Skin epidermis (tissue), 12 donors: ENCODE data around the gene CCDC6.

Source experiments
- H3K27ac ChIP-seq, 21 experiments: fragments of 200-600 bp; sonication (generic) in 11 of 21; one replicate each; pipeline ENCODE4 v1.5.0; 2020; ENCODE audit warnings: mild to moderate bottlenecking in 3 of 21, inconsistent platforms in 2 of 21, moderate library complexity in 2 of 21
- H3K4me3 ChIP-seq, 7 experiments: fragments of 200-600 bp; sonication (generic) in 2 of 7; one replicate each; pipeline ENCODE4 v1.5.0; 2020; ENCODE audit warnings: inconsistent platforms in 2 of 7, mild to moderate bottlenecking in 2 of 7, moderate library complexity in 1 of 7

Gene CCDC6

GRCh38 chr10:59865101-59865500, 41.3 kb downstream of the CCDC6 start:
- Histone ChIP-seq H3K27ac (peak overlapping the region in 6 of 21 experiments; percentile 2 to 57 (median 7)), H3K4me3 (no peak overlapping the region)

GRCh38 chr10:59864141-59864962, 42.0 kb downstream of the CCDC6 start:
- peak overlapping the region in 7 of 21 experiments; percentile 2 to 57 (median 9) for H3K27ac ChIP-seq
- H3K4me3 ChIP-seq, result no peak overlapping the region

DNA sequence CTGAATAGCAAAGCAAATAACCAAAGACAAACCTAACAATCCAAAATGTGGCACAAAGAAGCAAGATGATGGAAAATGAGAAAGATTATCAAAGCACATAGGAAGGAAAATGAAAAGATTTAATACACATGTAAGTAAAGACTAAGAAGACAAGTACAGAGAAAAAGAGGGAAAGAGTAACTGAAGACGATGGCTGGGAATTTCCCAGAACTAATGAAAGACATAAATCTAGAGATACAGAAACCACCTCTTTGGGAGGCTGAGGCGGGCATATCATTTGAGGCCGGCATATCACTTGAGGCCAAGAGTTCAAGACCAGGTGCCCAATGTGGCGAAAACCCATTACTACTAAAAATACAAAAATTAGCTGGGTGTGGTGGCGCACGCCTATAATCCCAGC, 46.8 kb downstream of the CCDC6 start:
- H3K4me3 ChIP-seq, result no peak overlapping the region

GRCh38 chr10:59857921-59858320, 48.4 kb downstream of the CCDC6 start:
- Histone ChIP-seq H3K27ac (no peak overlapping the region), H3K4me3 (no peak overlapping the region)

More for the DNA sequence above, 46.8 kb downstream of the CCDC6 start:
- no peak overlapping the region for H3K27ac ChIP-seq

DNA sequence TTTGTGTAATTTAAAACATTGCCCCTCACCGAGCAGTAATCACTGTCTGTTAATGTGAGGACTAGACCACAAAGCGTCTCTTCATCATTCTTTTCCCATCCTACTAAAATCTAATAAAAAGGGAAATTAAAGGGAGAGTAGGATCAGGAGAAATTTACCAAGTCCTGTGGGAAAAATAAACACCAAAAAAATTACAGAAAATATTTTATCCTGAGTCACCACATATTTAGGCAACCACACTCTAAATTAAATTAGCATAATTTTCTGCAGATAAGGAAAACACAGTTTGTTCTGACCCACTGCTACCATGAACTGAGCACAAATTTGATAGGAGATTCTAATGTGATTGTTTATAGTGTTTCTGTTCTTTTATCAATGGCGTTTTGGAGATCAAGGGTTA, 49.3 kb downstream of the CCDC6 start:
- no peak overlapping the region for H3K27ac ChIP-seq

GRCh38 chr10:59856104-59856503, 50.3 kb downstream of the CCDC6 start:
- Histone ChIP-seq H3K4me3 (no peak overlapping the region), H3K27ac (no peak overlapping the region)

More for the DNA sequence above, 49.3 kb downstream of the CCDC6 start:
- no peak overlapping the region for H3K4me3 ChIP-seq

DNA sequence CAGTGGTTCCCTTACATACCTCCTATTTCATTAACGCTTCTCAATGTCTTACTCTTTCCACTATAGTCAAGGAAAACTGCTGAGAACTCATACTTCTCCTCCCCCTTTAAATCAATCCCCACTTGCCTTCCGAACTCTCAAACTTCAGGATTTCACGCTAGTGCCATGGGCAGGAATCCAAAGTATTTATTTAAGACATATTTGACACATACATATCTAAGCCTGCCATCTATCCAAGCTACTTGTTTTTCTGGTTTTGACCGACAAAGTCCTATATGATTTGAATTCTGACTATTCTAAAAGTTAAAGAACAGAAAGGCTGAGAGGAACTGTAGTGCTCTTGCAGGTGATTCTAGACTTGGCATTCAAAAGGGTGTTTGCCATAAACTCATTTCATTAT, 51.8 kb downstream of the CCDC6 start:
- H3K27ac ChIP-seq, result no peak overlapping the region
- no peak overlapping the region for H3K4me3 ChIP-seq

GRCh38 chr10:59852670-59853069, 53.7 kb downstream of the CCDC6 start:
- no peak overlapping the region for H3K4me3 ChIP-seq
- H3K27ac ChIP-seq, result no peak overlapping the region

DNA sequence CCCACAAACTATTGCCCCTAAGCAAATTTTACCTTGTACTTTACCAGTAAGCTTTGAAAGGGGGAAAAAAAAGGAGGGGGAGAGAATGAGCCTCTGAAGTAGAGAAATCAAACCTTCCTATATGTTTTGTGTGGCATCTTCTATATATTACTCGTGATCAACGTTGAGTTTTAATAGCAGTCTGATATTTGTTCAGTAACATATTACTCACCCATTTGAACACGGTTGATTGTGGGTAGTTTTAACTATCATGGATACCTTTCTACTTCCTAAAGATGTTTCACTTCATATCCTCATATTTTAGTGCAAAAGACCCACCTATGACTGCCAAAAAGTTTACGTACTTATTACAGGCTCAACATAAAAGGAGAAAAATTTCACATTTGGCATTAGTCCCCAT, 54.5 kb downstream of the CCDC6 start:
- Histone ChIP-seq H3K4me3 (no peak overlapping the region), H3K27ac (no peak overlapping the region)

GRCh38 chr10:59847888-59848287, 58.5 kb downstream of the CCDC6 start:
- H3K4me3 ChIP-seq, result no peak overlapping the region
- H3K27ac ChIP-seq, result no peak overlapping the region

DNA sequence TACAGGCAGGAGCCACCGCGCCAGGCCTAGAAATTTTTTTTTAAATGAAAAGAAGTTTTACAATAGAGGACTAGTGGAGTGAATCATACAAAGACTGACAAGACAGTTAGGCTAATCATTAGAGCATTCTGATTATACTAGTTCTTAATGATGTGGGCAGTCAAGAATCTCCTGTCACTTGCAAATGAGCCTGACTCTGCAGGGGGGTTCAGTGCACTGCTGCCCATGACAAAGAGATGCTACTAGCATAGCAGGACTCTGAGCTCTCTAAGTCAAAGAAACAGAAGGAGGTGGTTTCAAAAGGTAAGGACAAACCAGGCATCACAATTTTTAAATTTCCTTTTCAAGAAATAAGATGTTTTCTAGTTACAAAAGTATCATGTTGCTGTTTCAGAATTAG, 59.0 kb downstream of the CCDC6 start:
- no peak overlapping the region for H3K4me3 ChIP-seq
- H3K27ac ChIP-seq, result no peak overlapping the region

- no peak overlapping the region for H3K4me3 ChIP-seq
- H3K27ac ChIP-seq, result no peak overlapping the region
Observed at GRCh38 chr10:59844436-59844835, 61.9 kb downstream of the CCDC6 start.

GRCh38 chr10:59843748-59844147, 62.6 kb downstream of the CCDC6 start:
- Histone ChIP-seq H3K27ac (no peak overlapping the region), H3K4me3 (no peak overlapping the region)

DNA sequence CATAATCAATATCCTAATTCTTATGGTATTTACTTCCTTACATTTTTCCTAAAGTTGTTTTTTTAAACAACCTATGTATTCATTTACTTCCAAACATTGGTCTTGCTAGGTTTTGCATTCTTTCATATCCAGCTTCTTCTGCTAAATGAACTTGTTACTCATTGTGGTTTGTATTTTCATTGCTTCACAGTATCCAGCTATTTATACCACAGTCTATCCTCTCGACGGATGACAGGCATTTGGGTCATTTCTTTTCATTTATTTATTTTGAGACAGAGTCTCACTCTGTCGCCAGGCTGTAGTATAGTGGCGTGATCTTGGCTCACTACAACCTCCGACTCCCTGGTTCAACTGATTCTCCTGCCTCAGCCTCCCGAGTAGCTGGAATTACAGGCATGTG, 66.8 kb downstream of the CCDC6 start:
- Histone ChIP-seq H3K27ac (no peak overlapping the region), H3K4me3 (no peak overlapping the region)

DNA sequence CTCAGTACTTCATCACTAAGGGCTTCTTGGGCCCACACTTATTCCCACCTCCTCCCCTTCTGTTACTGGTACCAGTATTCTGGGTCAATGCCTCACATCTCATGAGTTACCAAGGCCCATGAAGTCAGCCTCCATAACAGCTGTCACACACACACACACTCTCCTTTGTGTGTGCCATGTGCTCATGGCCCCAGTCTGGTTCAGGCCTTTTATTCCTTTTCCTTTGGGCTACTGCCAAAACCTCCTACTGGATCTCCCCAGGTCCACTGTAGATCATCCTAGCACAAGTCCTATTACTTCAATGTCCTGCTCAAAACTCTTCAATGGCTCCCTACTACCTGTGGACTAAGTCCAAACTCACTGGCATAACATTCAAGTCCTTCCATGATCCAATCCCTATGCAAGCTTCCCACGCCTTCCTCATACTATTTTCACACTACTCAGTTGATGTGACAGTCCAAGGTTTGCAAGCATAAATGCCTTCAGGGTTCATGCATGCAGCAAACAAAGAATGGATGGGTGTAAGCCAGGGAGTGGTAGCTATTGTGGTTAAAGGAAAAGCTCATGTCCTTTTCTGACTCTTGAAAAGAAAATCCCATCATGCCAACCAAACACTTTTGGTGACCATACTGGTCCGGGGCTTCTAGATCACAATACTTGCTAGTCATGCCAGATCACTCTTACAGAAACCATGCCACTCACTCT, 68.1 kb downstream of the CCDC6 start:
- Histone ChIP-seq H3K4me3 (no peak overlapping the region), H3K27ac (no peak overlapping the region)

GRCh38 chr10:59833810-59834209, 72.5 kb downstream of the CCDC6 start:
- H3K27ac ChIP-seq, result no peak overlapping the region
- H3K4me3 ChIP-seq, result no peak overlapping the region

GRCh38 chr10:59832506-59832905, 73.8 kb downstream of the CCDC6 start:
- Histone ChIP-seq H3K27ac (no peak overlapping the region), H3K4me3 (no peak overlapping the region)

DNA sequence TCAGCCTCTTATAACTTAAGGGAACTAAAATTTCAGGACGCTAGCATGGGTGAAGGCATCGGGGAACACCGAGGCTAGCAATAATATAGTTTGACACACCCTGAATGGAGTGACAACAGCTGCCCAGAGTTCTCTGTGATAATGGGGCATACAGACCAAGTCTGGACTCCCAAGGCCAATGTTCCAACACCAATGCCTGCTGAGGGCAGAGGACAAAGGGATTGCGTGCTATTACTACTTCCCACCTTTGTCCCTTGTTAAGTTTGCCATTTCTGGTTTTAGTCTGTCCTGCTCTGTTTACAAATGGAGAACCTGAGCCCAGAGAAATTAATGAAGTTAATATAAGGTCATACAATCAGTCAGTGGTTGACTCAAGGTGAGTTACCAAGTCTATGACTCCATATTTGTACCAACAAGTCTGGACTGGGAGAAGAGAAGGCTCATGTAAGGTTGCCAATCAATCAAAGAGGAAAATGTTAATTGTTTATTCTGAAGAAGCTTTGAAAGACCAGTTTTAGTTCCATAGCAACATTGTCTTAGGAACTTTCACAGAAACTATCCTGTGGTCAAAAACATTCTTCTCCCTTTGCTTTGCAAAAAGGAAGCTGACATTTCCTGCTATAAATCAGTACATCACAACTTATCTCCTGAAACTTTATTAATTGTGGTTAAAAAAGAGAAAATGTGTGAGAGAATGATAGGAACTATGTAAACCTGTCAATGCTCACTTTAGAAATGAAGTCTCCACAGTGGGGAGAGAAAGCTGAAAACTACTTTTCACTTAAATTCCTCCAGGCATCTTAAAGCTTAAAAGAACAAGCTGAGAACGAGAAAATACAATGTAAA, 74.5 kb downstream of the CCDC6 start:
- Histone ChIP-seq H3K27ac (no peak overlapping the region), H3K4me3 (no peak overlapping the region)

DNA sequence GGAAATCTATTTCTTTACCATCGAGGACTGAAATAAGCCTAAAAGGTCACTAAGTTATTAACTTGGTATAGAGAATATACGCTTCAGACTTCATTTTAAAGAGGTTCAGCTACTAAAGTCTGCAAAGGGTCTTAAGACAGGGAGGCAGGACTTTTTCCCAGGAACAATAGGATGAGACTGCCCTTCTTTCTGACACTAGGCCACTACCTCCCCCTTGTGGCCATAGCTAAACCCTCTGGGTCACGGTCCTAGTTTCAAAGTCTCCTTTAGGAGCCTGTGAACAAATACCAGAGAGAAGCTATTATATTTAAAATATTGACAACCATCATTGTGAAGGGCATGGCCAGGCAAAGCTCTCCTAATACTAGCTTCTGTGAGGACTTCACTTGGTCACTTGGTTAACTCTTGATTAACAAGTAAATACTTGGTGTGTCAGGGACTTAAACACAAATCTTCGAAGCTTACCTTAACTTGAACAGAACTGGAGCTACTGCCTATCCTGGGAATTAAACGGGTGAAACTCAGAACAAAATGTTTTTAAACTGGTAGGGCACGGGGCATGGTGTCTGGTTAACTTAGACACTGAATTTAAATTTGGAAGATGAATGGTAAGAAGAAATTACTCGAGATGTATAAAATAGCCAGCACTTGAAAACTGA, 75.6 kb downstream of the CCDC6 start:
- Histone ChIP-seq H3K27ac (no peak overlapping the region), H3K4me3 (no peak overlapping the region)

DNA sequence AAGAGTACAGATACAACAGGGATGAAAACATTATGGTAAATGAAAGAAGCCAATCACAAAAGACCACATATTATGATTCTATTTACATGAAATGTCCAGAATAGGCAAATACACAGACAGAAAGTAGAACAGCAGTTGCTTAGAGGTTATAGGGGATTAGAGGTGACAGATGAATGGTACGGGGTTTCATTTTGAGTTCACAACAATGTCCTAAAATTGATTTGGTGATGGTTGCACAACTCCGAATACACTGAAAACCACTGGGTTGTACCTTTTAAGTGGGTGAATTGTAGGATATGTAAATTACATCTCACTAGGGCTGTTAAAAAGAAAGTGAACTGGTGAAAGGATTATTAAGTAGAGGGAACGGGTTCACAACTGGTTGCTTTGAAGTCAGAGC, 76.8 kb downstream of the CCDC6 start:
- H3K4me3 ChIP-seq, result no peak overlapping the region
- H3K27ac ChIP-seq, result no peak overlapping the region
